Fibroblast of pulmonary artery (primary cell): Measurements from ENCODE around the gene SORCS2.
A peak's percentile ranks its signal among the peaks of the same experiment; 100 is the strongest.

Experiments
- DNase-seq: peaks from one replicate; pipeline ENCODE4 v3.0.0-alpha.2; 2010; ENCODE audit warnings: low read depth
- H3K4me3 ChIP-seq: replicated peaks from 2 replicates; pipeline ENCODE4 v1.5.1; 2011; ENCODE audit warnings: low read depth, mild to moderate bottlenecking, control low read depth, low read length, moderate library complexity
- TF ChIP-seq, protein P1 (sequence below): IDR thresholded peaks from 2 replicates; pipeline ENCODE4 v1.5.1; 2011; ENCODE audit warnings: mild to moderate bottlenecking, control low read depth, low read length, inconsistent platforms; ENCODE audit errors: missing control alignments

SORCS2 gene

DNA sequence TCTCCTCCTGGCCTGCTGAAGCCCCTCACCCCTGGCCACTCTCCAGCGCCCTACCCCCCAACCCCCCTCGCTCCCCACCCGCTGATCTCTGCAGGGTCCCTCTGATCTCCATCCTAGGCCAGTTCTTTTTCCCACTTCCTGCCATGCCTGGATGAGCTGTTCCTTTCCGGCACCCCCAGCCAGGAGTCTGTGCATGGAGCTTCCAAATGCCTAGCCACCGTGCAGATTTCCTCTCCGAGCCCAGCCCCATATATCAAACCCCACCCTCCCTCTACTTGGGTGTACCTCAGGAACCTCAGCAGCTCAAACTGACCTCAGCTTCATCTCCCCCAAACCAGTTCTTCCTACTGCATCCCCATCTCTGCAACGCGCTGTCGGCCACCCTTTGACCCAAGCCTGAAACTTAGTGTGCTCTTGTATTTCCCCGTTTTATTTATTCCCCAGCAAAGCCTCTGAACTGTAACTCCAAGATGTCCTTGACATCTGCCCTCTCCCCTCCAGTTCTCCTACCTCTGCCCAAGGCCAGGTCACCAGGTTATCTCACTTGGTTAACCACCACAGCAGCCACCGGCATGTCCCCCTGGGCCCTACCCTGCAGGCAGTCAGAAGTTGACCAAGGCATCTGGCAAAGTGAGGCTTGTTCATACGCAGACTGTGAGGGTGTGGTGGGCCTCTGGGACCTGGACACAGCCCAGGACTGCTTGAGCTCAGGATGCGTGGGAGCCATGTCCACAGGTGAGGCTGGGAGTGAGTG is 437.3 kb downstream of the SORCS2 start:
- H3K4me3 ChIP-seq: no peak overlapping the region
- DNase-seq: no peak
- TF ChIP-seq, protein P1, sequence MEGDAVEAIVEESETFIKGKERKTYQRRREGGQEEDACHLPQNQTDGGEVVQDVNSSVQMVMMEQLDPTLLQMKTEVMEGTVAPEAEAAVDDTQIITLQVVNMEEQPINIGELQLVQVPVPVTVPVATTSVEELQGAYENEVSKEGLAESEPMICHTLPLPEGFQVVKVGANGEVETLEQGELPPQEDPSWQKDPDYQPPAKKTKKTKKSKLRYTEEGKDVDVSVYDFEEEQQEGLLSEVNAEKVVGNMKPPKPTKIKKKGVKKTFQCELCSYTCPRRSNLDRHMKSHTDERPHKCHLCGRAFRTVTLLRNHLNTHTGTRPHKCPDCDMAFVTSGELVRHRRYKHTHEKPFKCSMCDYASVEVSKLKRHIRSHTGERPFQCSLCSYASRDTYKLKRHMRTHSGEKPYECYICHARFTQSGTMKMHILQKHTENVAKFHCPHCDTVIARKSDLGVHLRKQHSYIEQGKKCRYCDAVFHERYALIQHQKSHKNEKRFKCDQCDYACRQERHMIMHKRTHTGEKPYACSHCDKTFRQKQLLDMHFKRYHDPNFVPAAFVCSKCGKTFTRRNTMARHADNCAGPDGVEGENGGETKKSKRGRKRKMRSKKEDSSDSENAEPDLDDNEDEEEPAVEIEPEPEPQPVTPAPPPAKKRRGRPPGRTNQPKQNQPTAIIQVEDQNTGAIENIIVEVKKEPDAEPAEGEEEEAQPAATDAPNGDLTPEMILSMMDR: no peak

DNA sequence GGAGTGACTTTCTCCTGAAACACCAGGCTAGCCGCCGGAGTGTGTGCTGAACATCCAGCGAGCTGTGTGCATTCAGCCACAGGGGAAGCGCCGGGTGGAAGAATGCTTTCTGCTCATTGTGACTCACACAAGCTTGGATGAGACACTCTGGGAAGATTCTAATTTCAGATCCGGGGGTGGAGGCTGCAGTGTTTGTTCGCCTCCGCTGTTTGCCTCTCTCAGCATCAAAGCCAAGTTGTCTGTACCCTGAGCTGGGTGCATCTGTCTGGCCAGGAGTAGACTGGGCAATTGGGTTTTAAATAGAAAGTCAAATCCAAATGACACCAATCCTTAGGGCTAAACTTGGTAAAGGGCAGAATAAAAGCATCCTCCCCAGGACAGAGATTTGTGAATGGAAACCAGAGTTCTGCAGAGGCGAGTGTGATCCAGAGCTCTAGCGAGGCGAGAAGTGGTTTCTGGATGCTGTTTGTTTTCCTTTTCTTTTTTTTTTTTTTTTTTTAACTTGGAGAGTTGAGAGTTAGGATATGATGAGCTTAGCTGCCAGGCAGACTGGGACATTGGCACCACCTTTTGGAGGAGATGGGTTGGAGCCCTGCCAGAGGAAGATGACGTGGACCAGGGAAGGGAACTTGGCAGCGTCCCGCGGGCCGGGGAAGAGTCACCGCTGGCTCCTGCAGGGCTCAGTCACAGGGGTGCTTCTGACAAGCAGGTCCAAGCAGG is 438.4 kb downstream of the SORCS2 start:
- H3K4me3 ChIP-seq: no peak overlapping the region
- peak; percentile 67 for DNase-seq
- TF ChIP-seq, protein P1: no peak

DNA sequence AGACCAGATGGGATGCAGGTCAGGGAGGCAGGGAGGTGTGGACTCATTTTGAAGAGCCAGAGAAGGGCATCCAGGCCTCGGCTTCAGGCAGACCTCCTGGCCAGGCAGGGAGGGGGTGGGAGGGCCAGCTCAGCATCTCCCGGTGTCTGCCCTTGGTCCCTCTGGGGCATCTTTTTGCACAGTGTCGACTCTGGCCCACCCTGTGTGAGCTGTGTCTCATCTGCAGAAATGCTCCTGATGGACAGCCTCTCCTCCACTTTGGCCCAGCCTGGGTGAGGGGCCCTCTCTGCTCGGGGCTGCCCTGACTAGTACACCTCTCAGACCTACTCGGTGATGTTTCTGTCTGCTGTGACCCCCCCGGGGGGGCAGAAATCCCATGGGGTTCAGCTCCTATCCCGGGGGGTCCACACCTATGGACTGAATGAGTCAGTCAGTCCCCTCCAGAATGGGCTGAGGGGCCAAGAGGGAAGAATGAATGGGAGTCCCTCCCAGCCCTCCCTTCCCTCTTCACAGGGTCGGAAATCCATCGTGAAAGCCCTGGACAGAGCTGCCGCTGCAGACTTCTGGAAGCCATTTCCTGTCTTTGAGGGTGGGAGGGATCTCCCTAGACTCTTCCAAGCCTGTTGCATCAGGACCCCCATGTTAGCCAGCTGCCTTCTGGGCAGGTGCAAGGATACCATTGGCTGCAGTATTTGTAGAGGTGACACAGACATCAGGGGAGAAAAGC is 439.1 kb downstream of the SORCS2 start:
- no peak for DNase-seq
- H3K4me3 ChIP-seq: no peak overlapping the region

DNA sequence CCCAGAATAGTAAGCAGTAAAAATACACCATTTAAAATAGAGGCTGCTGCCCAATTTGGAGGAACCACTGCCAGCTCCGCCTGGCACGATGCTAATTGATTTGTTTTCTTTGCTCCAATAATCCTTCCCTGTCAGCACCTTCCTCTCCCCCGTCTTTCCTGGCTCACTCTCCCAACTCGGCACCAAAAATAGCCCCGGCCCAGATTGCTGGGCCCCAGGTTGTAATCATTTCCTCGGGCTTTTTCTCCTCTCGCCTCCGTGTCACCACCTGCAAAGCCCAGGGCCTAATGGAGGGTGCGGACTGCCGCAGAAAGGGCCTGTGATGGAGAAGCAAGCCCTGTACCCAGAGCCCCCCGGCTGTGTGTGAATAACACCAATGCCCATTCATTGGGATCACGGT is 440.0 kb downstream of the SORCS2 start:
- H3K4me3 ChIP-seq: no peak overlapping the region
- no peak for DNase-seq
- TF ChIP-seq, protein P1: no peak

More for the DNA sequence above, 439.1 kb downstream of the SORCS2 start:
- TF ChIP-seq, protein P1: no peak

DNA sequence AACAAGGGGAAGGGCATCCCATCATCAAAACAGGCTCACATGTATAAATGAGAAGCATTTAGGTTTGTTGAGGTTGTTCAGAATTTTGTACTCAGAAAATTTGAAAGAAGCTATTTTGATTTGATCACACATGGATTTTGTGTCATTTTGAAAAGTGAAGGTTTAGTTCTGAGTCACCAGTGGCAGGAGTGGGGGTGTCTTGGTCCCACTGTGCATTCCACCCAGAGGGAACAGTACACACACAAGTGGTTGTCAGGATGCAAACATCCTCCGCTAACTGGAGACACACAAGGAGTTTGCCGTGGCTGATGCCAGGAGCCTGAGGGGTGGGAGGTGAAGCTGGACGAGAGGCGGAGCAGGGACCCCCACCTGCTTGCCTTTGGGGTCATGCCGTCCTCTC is 440.6 kb downstream of the SORCS2 start:
- TF ChIP-seq, protein P1: no peak
- DNase-seq: no peak
- no peak overlapping the region for H3K4me3 ChIP-seq

DNA sequence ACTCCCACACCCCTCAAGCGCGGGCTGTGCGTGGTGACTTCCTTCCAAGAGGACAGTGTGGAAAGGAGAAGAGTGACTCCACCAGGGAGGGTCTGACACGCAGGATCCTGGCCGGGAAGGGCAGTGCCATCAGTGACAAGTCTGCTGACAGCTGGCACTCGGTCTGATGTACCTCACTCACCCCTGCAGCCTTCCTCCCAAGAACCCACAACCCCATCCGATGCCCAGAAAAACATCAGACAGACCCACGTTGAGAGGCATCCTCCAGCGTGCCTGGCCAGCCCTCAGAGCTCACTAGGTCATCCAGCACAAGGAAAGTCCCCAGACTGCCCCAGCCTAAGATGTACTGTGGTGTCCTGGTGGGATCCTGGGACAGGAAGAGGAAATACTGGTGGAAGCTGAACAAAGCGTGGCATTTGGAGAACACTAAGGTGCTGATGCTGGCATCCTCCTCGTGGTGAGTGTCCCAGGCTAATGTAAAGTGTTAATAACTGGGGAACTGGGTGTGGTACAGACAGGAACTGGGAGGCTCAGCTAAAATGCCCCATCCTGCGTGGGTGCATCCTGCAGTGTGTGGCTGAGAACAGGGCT is 442.4 kb downstream of the SORCS2 start:
- no peak overlapping the region for H3K4me3 ChIP-seq
- no peak for DNase-seq
- TF ChIP-seq, protein P1: no peak
